Right lung (tissue), 5 donors: Measurements from ENCODE around the gene MYO16. TPM values are rescaled to one million over a fixed set of nuclear protein-coding genes. Genes with fewer than 3 reads are reported as not detected.
"Not testable (repeated sequence)": the region's sequence is repeated elsewhere in the genome, so short reads cannot be mapped to it uniquely, and the experiment has no call there.

Experiments
- DNase-seq, 2 donors: peaks; one replicate each; pipeline ENCODE4 v3.0.0-alpha.2; 2013
- polyA plus RNA-seq, 5 donors: library from polyadenylated mRNA; unstranded; fragments of 120-200 nt; gene quantifications; one replicate each; pipeline versions ENCODE4 v1.2.1 to v1.2.3, GENCODE V29; 2013; ENCODE audit warnings: inconsistent platforms in 1 of 5, low replicate concordance in 1 of 5; ENCODE audit not compliant: insufficient read length in 5 of 5, insufficient read depth in 1 of 5

Gene MYO16
- polyA plus RNA-seq, 5 donors = 0.95 to 2.4 (median 1.7) TPM

DNA sequence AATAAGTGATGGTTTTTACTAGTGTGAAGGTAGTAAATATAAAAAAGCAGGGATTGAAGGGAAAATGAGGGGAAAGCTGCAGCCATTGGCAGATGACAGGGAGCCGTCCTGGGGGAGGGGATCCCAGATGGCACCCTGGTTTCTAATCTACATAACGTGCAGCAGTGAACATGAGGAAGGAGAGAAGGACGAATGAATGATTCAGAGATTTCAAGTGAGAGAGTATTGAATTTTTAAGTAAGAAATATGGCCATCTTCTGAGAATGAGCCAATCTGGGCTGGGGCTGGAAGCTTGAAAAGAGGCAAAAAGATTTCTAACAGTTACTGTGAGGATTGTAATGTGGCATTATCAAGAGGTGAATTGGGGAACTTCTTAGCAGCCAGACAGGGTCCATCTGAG lies 414.2 kb downstream of the MYO16 start:
- no peak for DNase-seq

GRCh38 chr13:109055850-109056249 lies 426.4 kb downstream of the MYO16 start:
- DNase-seq = no peak

- no peak for DNase-seq
Observed at GRCh38 chr13:109058087-109058486, 428.7 kb downstream of the MYO16 start.

DNA sequence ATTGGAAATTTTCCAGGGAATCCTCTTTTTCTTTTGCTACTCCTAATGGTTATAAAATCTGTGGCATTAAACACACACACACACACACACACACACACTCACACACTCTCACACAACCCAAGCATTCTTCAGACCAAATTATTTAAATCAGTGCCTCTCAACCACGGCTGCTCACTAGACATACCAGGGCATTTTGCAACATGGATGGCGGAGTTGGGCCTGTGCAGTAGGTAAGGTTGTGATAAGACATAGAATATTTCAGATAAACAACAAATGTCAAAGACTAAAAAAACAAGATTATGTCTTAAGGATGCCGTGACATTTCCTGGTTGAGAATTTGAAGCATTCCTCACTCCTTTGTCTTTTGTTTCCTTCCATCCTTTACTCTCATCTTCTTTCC lies 443.1 kb downstream of the MYO16 start:
- no peak for DNase-seq

GRCh38 chr13:109074436-109074835 lies 445.0 kb downstream of the MYO16 start:
- DNase-seq = no peak

DNA sequence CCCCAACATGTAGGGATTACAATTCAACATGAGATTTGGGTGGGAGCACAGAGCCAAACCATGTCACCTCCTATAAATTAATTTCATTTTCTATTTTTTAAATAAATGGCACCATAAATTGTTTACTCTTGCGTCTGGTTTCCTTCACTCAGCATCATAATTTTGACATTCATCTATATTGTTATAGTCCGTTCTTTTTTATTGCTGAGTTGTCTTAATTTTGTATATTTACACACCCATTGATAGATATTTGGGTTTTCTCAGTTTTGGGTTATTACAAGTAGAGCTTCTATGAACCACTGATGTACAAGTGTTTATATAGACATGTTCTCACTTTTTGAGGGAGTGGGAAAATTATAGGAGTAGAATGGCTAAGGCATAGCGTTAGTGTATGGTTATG lies 445.4 kb downstream of the MYO16 start:
- no peak for DNase-seq

DNA sequence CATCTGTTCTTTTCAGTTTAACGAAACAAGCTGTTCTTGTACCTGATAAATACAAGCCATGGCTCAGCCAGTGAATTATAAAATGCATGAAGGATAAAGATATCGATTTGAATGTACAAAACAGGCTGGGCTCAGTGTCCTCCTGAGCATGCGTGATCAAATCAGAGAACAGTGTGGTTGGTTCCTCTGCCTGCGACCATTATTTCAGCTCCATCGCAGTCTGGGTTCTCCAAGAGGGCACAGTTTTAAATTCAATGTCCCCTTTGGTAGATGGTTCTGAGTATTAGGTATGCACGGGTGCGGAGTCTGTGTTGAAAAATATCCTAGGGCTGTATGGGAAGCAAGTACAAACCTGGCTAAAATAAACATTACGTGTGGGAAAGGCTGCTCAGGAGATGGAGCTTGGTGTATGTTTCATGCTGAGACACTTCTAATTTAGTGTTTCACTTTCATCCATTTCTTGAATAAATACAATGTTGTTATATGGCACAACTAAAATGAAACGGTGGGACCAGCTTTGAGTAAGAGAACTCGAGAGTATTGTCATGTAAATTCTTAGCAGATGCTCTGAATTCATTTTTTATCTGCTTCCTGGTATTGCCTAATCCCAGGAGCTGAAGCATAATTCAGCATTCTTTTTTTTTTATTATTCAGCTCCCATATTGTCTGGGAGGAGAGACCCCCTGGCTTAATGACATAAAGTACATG lies 458.7 kb downstream of the MYO16 start:
- no peak for DNase-seq

- DNase-seq = no peak
Observed at GRCh38 chr13:109088624-109088917, 459.2 kb downstream of the MYO16 start.

GRCh38 chr13:109090796-109091195 lies 461.4 kb downstream of the MYO16 start:
- no peak for DNase-seq

DNA sequence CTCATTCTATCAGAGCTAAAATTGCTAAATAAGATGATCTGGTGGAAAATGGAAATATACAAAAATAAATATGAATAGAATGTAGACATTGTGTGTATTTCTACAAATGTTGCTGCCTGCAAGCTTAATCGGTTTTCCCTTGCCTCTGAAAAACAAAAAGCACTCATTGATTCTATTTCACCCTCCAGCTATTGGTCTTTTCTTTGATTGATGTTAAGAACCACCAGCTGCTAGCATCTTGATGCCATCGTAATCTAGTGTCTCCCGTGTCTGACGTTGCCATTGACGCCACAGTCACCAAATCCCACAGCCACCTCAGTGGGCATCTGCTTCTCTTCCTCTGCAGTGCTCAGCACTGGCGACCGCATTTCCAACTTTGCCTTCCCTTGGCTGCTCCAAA lies 461.8 kb downstream of the MYO16 start:
- no peak for DNase-seq

- DNase-seq = not testable (repeated sequence)
Observed at GRCh38 chr13:109092186-109092585, 462.8 kb downstream of the MYO16 start.

- DNase-seq = no peak
Observed at GRCh38 chr13:109093998-109094397, 464.6 kb downstream of the MYO16 start.

- DNase-seq = no peak
Observed at GRCh38 chr13:109095126-109095525, 465.7 kb downstream of the MYO16 start.

- no peak for DNase-seq
Observed at GRCh38 chr13:109096101-109096500, 466.7 kb downstream of the MYO16 start.

GRCh38 chr13:109100705-109101304 lies 471.4 kb downstream of the MYO16 start:
- DNase-seq = no peak

DNA sequence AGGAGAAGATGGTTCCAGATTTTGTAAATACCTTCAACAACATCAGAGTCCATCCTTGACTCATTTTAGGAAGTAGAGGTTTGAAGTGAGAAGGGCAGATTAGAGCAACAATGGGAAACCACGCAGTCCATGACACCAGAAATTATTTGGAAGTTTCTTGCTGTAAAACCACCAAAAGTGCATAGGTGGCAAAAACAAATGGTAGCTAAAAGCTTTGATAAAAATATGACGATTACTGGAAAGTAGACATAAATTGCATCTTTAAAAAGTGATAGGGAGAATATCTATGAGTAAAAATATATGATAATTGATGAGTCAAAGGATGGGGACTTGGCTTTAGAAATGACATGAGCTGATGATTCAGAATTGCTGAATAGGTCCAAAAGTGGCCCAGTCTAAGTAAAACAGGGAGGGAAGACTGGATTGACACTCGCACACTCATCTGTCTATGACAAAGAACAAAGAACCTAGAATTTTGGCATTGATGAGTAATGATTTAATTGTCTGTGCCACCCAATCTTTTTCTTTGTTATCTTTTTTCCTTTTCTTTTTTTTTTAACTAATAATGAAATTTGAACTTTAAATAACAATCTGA lies 472.2 kb downstream of the MYO16 start:
- no peak for DNase-seq

DNA sequence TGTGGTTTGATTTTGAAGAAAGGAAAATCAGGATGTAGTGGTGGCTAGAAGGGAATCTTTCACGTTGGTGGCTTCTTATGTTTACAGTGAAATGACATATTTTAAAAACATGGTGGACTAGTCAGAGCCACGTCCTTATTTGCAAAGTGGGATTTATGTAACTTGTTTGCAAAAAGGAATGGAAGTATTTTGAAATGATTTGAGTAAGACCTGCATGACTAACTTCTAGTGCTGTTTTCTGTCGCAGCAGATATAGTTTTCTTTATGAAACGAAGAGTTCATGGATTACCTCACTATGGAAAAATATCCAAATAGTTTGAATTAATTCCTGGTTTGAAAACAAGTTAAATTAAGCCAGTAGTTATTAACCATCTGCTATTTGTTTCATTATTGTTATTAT lies 476.5 kb downstream of the MYO16 start:
- no peak for DNase-seq

DNA sequence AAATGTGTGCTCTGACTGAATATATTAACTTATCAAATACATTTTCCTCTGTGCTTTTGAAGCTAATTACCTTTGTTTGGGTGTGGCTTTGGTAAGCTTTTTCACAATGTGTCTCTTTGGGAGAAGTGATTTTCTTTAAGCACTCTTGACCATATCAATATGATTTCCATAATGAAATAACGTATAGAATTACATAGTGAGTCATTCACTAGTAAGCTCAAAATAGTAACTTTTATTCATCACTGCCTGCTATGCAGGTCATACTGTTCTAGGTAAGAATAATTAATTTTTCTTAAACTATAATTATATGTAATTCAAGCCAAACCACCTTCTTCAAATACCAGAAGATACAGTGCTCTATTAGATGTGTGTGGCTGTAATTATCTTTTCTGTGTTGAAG lies 480.7 kb downstream of the MYO16 start:
- DNase-seq = no peak

DNA sequence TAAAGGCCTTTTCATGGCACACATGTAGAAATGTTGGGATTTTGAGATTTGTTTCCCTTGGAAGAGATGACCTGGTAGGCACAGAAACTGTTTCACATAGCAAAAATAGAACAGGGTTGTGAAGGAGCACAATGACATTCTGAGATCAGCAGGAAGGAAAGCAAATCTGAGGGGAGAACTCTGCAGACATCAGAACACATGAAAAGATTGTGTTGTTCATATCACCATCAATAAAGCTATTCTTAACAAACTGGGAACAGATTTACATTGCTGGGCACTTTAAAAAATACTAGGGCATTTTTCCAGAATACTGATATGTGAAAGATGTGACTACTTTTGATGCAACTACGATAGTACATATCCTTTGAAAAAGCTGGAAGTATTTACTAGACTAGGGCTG lies 481.7 kb downstream of the MYO16 start:
- DNase-seq = no peak

GRCh38 chr13:109113427-109113826 lies 484.0 kb downstream of the MYO16 start:
- no peak for DNase-seq

DNA sequence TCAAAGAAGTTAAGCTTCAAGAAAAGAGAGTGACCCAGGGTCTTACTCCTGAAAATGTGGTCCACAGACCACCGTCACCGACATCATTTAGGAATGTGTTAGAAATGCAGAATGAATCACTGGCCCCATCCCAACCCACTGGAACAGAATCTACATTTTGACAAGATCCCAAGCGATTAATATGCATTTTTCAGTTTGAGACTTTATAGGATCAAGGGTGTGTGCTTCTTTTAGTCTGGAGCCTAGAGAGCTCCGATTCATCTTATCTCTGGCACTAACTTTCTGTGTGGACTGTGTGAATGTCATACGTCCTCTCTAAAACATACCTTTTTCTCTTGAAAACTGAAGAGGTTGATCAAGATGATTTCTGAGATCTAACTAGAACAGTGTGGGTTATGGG lies 484.8 kb downstream of the MYO16 start:
- no peak for DNase-seq

DNA sequence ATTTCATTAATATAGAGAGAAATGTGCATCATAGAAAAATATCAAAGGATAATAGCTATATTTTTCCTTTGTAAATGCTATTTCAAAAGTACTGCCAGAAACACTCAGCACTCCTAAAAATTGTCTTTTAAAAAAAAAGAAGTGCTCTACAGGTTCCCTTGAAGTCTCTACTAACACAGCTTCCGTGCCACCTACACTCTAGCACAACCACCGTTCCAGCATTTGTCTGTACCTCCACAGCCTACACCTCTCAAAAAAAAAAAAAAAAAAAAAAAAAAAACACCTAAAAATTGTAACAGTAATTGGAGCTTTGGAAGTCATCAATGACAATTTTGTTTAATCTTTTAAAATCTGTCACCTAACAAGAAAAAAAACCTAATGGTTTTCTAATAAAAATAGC lies 485.6 kb downstream of the MYO16 start:
- no peak for DNase-seq

GRCh38 chr13:109118521-109118920 lies 489.1 kb downstream of the MYO16 start:
- no peak for DNase-seq

GRCh38 chr13:109119896-109120295 lies 490.5 kb downstream of the MYO16 start:
- DNase-seq = peak in 1 of 2 donors; percentile 16
